ENCODE data around the gene GBF1.

GBF1 gene

DNA sequence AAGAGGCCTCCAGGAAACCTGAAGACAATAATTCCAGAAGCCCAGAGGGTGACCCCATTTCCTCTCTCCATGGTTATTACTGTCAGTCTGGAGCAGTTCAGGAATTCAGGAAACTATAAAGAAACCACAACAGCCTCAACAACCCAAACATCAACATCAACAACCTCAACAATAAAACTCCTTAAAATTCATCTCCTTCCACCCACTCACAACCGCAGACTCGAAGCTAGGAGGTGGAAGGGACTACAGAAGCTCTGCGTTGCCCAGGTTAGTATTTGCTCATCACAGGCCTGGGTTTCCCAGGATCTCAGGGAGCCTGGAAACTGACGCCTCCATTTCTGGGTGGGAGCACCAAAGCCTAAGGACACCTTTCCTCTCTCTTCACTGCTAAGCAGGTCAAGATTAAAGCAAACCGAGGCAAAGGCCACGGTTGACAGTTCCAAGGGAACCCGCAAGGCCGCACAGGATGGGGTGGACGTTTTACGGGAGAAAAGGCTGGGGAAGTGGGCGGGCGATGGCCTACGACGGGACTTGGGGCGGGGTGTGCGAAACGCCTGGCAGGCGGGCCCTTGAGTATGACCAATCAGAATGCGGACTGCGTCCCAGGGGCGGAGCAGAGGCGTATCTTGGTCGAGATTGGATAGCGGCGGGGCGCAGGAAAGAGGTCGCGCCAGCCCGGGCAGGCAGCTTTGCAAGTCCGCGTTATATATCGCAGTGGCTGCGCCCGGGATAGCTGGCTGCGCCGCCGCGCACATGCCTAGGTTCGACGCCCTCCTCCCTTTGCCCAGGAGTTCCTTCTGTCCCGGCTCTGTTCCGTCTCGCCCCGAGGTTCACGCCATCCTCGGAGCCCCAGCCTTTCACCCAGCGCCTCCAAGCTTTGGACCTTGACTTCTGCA is 19.4 kb upstream of the GBF1 start, which contains the start of gene ELOVL3:
Gene ELOVL3, plus strand, starts transcription at position 654 of the 896 bp plus-strand sequence. CDS start 250 bp downstream, outside the sequence.
- H3K9me3 ChIP-seq (ENCODE audit: low read length) = no peaks in the 10 kb centered on the region
- peak within 1 kb of the TSS; percentile 18 to 57 for H3K4me3 ChIP-seq (ENCODE audit: low read depth in 1 of 2, low read length in 2 of 2)
- H3K9ac ChIP-seq (ENCODE audit: low read length) = peak within 1 kb of the TSS; percentile 50
- peaks cover 25% of the 10 kb centered on the region for H3K4me1 ChIP-seq (ENCODE audit: insufficient read depth, low read length)
- H3K27me3 ChIP-seq (ENCODE audit: control insufficient read depth in 1 of 2, insufficient read depth in 2 of 2, low read length in 2 of 2) = peaks cover 19 to 27% of the 10 kb centered on the region in 2 donors
- no peaks in the 10 kb centered on the region for H3K36me3 ChIP-seq (ENCODE audit: insufficient read depth, low read length)
- H3K27ac ChIP-seq (ENCODE audit: low read depth, low read length) = no peak within 1 kb of the TSS

DNA sequence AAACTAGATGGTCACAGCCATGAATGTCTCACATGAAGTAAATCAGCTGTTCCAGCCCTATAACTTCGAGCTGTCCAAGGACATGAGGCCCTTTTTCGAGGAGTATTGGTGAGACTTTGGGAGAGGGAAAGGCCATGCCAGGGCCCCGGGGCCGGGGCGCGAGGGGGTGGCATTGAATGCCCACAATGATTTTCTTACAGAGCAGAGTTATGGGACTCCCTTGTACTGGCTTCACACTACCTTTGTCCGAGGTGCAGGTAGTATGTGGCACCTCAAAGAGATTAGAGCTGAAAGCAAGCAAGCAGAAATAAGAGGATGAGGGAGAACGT is 18.8 kb upstream of the GBF1 start:
- Histone ChIP-seq H3K4me1 (ENCODE audit: insufficient read depth, low read length) (peaks cover 26% of the 10 kb centered on the region), H3K4me3 (ENCODE audit: low read depth in 1 of 2, low read length in 2 of 2) (peak overlapping the region; percentile 18 to 57), H3K36me3 (ENCODE audit: insufficient read depth, low read length) (no peaks in the 10 kb centered on the region), H3K9ac (ENCODE audit: low read length) (no peak overlapping the region), H3K27ac (ENCODE audit: low read depth, low read length) (no peak overlapping the region), H3K9me3 (ENCODE audit: low read length) (no peaks in the 10 kb centered on the region), H3K27me3 (ENCODE audit: control insufficient read depth in 1 of 2, insufficient read depth in 2 of 2, low read length in 2 of 2) (peaks cover 25 to 31% of the 10 kb centered on the region in 2 donors)

GRCh38 chr10:102227050-102227449 is 18.3 kb upstream of the GBF1 start:
- Histone ChIP-seq H3K4me1 (ENCODE audit: insufficient read depth, low read length) (peaks cover 26% of the 10 kb centered on the region), H3K9ac (ENCODE audit: low read length) (no peak overlapping the region), H3K27ac (ENCODE audit: low read depth, low read length) (no peak overlapping the region), H3K9me3 (ENCODE audit: low read length) (no peaks in the 10 kb centered on the region), H3K36me3 (ENCODE audit: insufficient read depth, low read length) (no peaks in the 10 kb centered on the region), H3K4me3 (ENCODE audit: low read depth in 1 of 2, low read length in 2 of 2) (no peak overlapping the region), H3K27me3 (ENCODE audit: control insufficient read depth in 1 of 2, insufficient read depth in 2 of 2, low read length in 2 of 2) (peaks cover 31 to 36% of the 10 kb centered on the region in 2 donors)

DNA sequence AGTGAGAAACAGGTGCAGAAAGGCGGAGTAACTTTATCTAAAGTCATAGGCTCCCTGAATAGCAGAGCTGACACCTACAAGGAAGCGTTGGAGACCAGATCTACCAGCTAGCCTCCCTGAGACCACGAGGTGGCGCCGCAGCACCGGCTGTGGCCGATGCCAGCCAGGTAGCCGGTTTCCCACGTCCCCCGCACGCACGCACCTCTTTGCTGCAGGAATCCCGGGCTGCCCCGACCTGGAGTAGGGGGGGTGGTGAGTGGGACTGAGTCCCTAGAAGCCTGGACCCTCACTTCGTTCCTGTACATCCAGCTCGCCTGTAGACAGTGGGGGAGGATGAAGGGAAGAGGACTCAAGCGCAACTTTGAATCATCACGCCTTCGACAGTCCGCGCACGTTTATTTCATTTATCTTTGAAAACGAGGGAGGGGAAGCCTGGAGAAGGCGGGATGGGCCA is 15.5 kb upstream of the GBF1 start:
- H3K27me3 ChIP-seq (ENCODE audit: control insufficient read depth in 1 of 2, insufficient read depth in 2 of 2, low read length in 2 of 2) = peaks cover 47 to 49% of the 10 kb centered on the region in 2 donors
- no peak overlapping the region for H3K9ac ChIP-seq (ENCODE audit: low read length)

GRCh38 chr10:102230264-102230860 is 15.0 kb upstream of the GBF1 start:
- H3K27me3 ChIP-seq (ENCODE audit: control insufficient read depth in 1 of 2, insufficient read depth in 2 of 2, low read length in 2 of 2) = peaks cover 47 to 49% of the 10 kb centered on the region in 2 donors
- H3K4me3 ChIP-seq (ENCODE audit: low read depth in 1 of 2, low read length in 2 of 2) = peak overlapping the region; percentile 26 to 45
- H3K36me3 ChIP-seq (ENCODE audit: insufficient read depth, low read length) = no peaks in the 10 kb centered on the region
- no peaks in the 10 kb centered on the region for H3K9me3 ChIP-seq (ENCODE audit: low read length)
- H3K9ac ChIP-seq (ENCODE audit: low read length) = no peak overlapping the region
- H3K4me1 ChIP-seq (ENCODE audit: insufficient read depth, low read length) = peaks cover 26% of the 10 kb centered on the region
- no peak overlapping the region for H3K27ac ChIP-seq (ENCODE audit: low read depth, low read length)

More for the DNA sequence above, 15.5 kb upstream of the GBF1 start:
- no peak overlapping the region for H3K27ac ChIP-seq (ENCODE audit: low read depth, low read length)
- H3K9me3 ChIP-seq (ENCODE audit: low read length) = no peaks in the 10 kb centered on the region
- H3K4me3 ChIP-seq (ENCODE audit: low read depth in 1 of 2, low read length in 2 of 2) = peak overlapping the region; percentile 10 to 45
- no peaks in the 10 kb centered on the region for H3K36me3 ChIP-seq (ENCODE audit: insufficient read depth, low read length)
- H3K4me1 ChIP-seq (ENCODE audit: insufficient read depth, low read length) = peaks cover 26% of the 10 kb centered on the region

DNA sequence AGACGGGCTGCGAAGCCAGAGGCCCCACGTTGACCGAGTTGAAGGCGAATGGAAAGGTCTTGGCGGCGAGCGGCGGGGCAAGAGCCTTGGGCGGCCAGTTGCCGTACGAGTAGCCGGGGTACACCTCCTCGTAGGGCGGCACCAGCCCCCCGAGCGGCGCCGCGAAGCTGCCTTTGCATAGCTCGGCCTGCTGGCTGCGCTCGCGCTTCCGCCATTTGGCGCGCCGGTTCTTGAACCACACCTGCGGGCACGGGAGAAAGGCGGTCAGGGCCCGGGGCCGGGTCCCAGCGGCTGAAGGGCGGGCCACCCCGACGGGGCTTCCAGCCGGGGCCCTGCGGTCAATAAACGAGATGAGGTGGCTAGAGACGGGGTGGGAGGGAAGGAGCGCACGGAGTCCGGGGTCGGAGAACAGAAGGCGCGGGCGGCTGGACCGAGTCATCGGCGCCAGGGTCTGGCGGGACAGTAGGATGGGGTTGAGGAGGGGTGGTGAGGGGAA is 14.4 kb upstream of the GBF1 start:
- no peak overlapping the region for H3K27ac ChIP-seq (ENCODE audit: low read depth, low read length)
- H3K4me3 ChIP-seq (ENCODE audit: low read depth in 1 of 2, low read length in 2 of 2) = peak overlapping the region; percentile 26 to 45
- H3K27me3 ChIP-seq (ENCODE audit: control insufficient read depth in 1 of 2, insufficient read depth in 2 of 2, low read length in 2 of 2) = peaks cover 49 to 51% of the 10 kb centered on the region in 2 donors
- H3K9me3 ChIP-seq (ENCODE audit: low read length) = no peaks in the 10 kb centered on the region
- H3K4me1 ChIP-seq (ENCODE audit: insufficient read depth, low read length) = peaks cover 21% of the 10 kb centered on the region
- H3K9ac ChIP-seq (ENCODE audit: low read length) = no peak overlapping the region
- no peaks in the 10 kb centered on the region for H3K36me3 ChIP-seq (ENCODE audit: insufficient read depth, low read length)

GRCh38 chr10:102231357-102232318 is 13.7 kb upstream of the GBF1 start:
- Histone ChIP-seq H3K4me3 (ENCODE audit: low read depth in 1 of 2, low read length in 2 of 2) (no peak overlapping the region), H3K27me3 (ENCODE audit: control insufficient read depth in 1 of 2, insufficient read depth in 2 of 2, low read length in 2 of 2) (peaks cover 49 to 55% of the 10 kb centered on the region in 2 donors), H3K27ac (ENCODE audit: low read depth, low read length) (no peak overlapping the region)

DNA sequence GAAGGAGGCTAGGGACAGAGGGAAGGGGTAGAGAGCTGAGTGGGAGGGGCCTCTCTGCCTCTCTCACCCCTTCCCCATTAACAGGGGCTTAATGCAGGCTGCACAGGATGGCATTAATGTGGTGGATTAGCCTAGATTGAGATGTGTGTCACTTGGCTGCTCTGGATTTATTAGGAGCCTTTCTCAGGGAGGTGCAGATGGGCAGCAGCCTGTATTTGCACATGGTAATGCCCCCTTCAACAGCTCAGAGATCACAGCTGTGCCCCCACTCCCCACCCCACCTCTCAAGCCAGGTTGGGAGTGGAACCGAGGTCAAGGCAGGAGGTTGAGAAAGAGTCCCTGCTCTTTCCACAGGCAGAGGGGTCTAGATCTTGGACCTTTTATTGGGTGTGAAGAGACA is 11.3 kb upstream of the GBF1 start:
- no peak overlapping the region for H3K9ac ChIP-seq (ENCODE audit: low read length)
- H3K27me3 ChIP-seq (ENCODE audit: control insufficient read depth in 1 of 2, insufficient read depth in 2 of 2, low read length in 2 of 2) = peaks cover 35 to 54% of the 10 kb centered on the region in 2 donors
- H3K27ac ChIP-seq (ENCODE audit: low read depth, low read length) = no peak overlapping the region
- no peak overlapping the region for H3K4me3 ChIP-seq (ENCODE audit: low read depth in 1 of 2, low read length in 2 of 2)
- no peaks in the 10 kb centered on the region for H3K9me3 ChIP-seq (ENCODE audit: low read length)
- H3K36me3 ChIP-seq (ENCODE audit: insufficient read depth, low read length) = no peaks in the 10 kb centered on the region
- peaks cover 11% of the 10 kb centered on the region for H3K4me1 ChIP-seq (ENCODE audit: insufficient read depth, low read length)

More at GRCh38 chr10:102231357-102232318, 13.7 kb upstream of the GBF1 start:
- H3K9me3 ChIP-seq (ENCODE audit: low read length) = no peaks in the 10 kb centered on the region
- H3K36me3 ChIP-seq (ENCODE audit: insufficient read depth, low read length) = no peaks in the 10 kb centered on the region
- no peak overlapping the region for H3K9ac ChIP-seq (ENCODE audit: low read length)
- H3K4me1 ChIP-seq (ENCODE audit: insufficient read depth, low read length) = peaks cover 14% of the 10 kb centered on the region

GRCh38 chr10:102234888-102235597 is 10.3 kb upstream of the GBF1 start:
- peaks cover 29 to 51% of the 10 kb centered on the region in 2 donors for H3K27me3 ChIP-seq (ENCODE audit: control insufficient read depth in 1 of 2, insufficient read depth in 2 of 2, low read length in 2 of 2)
- H3K4me3 ChIP-seq (ENCODE audit: low read depth in 1 of 2, low read length in 2 of 2) = no peak overlapping the region
- H3K9ac ChIP-seq (ENCODE audit: low read length) = no peak overlapping the region

GRCh38 chr10:102235598-102235920 is 9.8 kb upstream of the GBF1 start:
- Histone ChIP-seq H3K27ac (ENCODE audit: low read depth, low read length) (no peak overlapping the region), H3K4me1 (ENCODE audit: insufficient read depth, low read length) (peaks cover 9% of the 10 kb centered on the region), H3K27me3 (ENCODE audit: control insufficient read depth in 1 of 2, insufficient read depth in 2 of 2, low read length in 2 of 2) (peaks cover 24 to 46% of the 10 kb centered on the region in 2 donors), H3K9ac (ENCODE audit: low read length) (no peak overlapping the region), H3K4me3 (ENCODE audit: low read depth in 1 of 2, low read length in 2 of 2) (no peak overlapping the region), H3K36me3 (ENCODE audit: insufficient read depth, low read length) (no peaks in the 10 kb centered on the region), H3K9me3 (ENCODE audit: low read length) (no peaks in the 10 kb centered on the region)

More at GRCh38 chr10:102234888-102235597, 10.3 kb upstream of the GBF1 start:
- no peaks in the 10 kb centered on the region for H3K9me3 ChIP-seq (ENCODE audit: low read length)
- H3K27ac ChIP-seq (ENCODE audit: low read depth, low read length) = no peak overlapping the region
- H3K36me3 ChIP-seq (ENCODE audit: insufficient read depth, low read length) = no peaks in the 10 kb centered on the region
- peaks cover 8% of the 10 kb centered on the region for H3K4me1 ChIP-seq (ENCODE audit: insufficient read depth, low read length)
